Ovary (tissue), 3 donors: Measurements from ENCODE around the gene CACNA1F.

Experiments
- CTCF ChIP-seq, 3 donors: fragments of 450-650 bp in 2 of 3; fragments of 200-600 bp in 1 of 3; IDR thresholded peaks; one replicate each; pipeline versions ENCODE4 v1.5.1 to v1.8.0; 2016 to 2022; ENCODE audit warnings: antibody characterized with exemption in 3 of 3, mild to moderate bottlenecking in 1 of 3
- EP300 ChIP-seq: sonication (generic); formaldehyde crosslinking; IDR thresholded peaks from one replicate; pipeline ENCODE4 v1.6.1; 2017; ENCODE audit warnings: antibody characterized with exemption
- POLR2A ChIP-seq: fragments of 450-650 bp; IDR thresholded peaks from one replicate; pipeline ENCODE4 v1.6.1; 2017; ENCODE audit warnings: antibody characterized with exemption, mild to moderate bottlenecking, moderate library complexity
- donor health status: DM: no; HTN: no; CAD: no.

GRCh38 chrX:49210406-49210805 lies 22.7 kb downstream of the CACNA1F start:
- no peak for TF ChIP-seq POLR2A
- no peak for TF ChIP-seq CTCF (IDR thresholded peaks at IDR 0.05)
- TF ChIP-seq EP300 = no peak
